Measurements from ENCODE around the gene UHRF1.
A peak's percentile ranks its signal among the peaks of the same experiment; 100 is the strongest.

- TF ChIP-seq CTCF (IDR thresholded peaks at IDR 0.05; ENCODE audit: low read depth, low read length, missing input control) (no peak), EGR1 (IDR thresholded peaks at IDR 0.05; ENCODE audit: low read depth in 2 of 2) (no peak), FOXA1 (IDR thresholded peaks at IDR 0.05) (no peak), REST (IDR thresholded peaks at IDR 0.05) (no peak), TAF1 (conservative IDR thresholded peaks at IDR 0.05) (no peak), GABPA (IDR thresholded peaks at IDR 0.05 in 1 of 2, conservative IDR thresholded peaks at IDR 0.05 in 1 of 2) (no peak), HNF4G (IDR thresholded peaks at IDR 0.05) (no peak), ZBTB33 (IDR thresholded peaks at IDR 0.05) (no peak), RAD21 (IDR thresholded peaks at IDR 0.05) (no peak), SP1 (IDR thresholded peaks at IDR 0.05) (no peak), YY1 (IDR thresholded peaks at IDR 0.05) (peak; percentile 59), NR2F2 (IDR thresholded peaks at IDR 0.05) (no peak)
- TF ChIP-seq, protein P1, sequence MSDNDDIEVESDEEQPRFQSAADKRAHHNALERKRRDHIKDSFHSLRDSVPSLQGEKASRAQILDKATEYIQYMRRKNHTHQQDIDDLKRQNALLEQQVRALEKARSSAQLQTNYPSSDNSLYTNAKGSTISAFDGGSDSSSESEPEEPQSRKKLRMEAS (IDR thresholded peaks at IDR 0.05) = no peak
Measured at GRCh38 chr19:4991538-4991937, 82.2 kb downstream of the UHRF1 start.
